HG03095 (cell line): ENCODE measurements around the gene ZDHHC1.

Experiments
- ATAC-seq: cut with Tn5 transposase; IDR thresholded peaks from one replicate; pipeline ENCODE4 v1.9.1; 2021; ENCODE audit warnings: moderate library complexity; ENCODE audit not compliant: unreplicated experiment

The ZDHHC1 gene

GRCh38 chr16:67447508-67448076 is 31.3 kb upstream of the ZDHHC1 start:
- no peak for ATAC-seq

- ATAC-seq = no peak
These were observed 30.8 kb upstream of the ZDHHC1 start for GRCh38 chr16:67446968-67447507.

- ATAC-seq = no peak
These were observed 29.9 kb upstream of the ZDHHC1 start for GRCh38 chr16:67445913-67446907.

GRCh38 chr16:67445441-67445912 is 29.2 kb upstream of the ZDHHC1 start:
- ATAC-seq = no peak

- no peak for ATAC-seq
These were observed 28.8 kb upstream of the ZDHHC1 start for GRCh38 chr16:67445126-67445426.

- no peak for ATAC-seq
These were observed 28.2 kb upstream of the ZDHHC1 start for GRCh38 chr16:67444259-67445125.

GRCh38 chr16:67443265-67443664 is 27.0 kb upstream of the ZDHHC1 start:
- ATAC-seq = no peak

- ATAC-seq = no peak
These were observed 26.4 kb upstream of the ZDHHC1 start for GRCh38 chr16:67442581-67443255.

GRCh38 chr16:67441907-67442306 is 25.6 kb upstream of the ZDHHC1 start:
- no peak for ATAC-seq

GRCh38 chr16:67441271-67441753 is 25.0 kb upstream of the ZDHHC1 start:
- no peak for ATAC-seq

- ATAC-seq = no peak
These were observed 22.6 kb upstream of the ZDHHC1 start for GRCh38 chr16:67438824-67439393.

- no peak for ATAC-seq
These were observed 22.0 kb upstream of the ZDHHC1 start for GRCh38 chr16:67438098-67438791.

- no peak for ATAC-seq
These were observed 21.2 kb upstream of the ZDHHC1 start for GRCh38 chr16:67437513-67437912.

GRCh38 chr16:67436640-67437193 is 20.4 kb upstream of the ZDHHC1 start:
- ATAC-seq = no peak

- ATAC-seq = no peak
These were observed 19.5 kb upstream of the ZDHHC1 start for GRCh38 chr16:67435758-67436164.

GRCh38 chr16:67433131-67433719 is 16.9 kb upstream of the ZDHHC1 start:
- no peak for ATAC-seq

- ATAC-seq = no peak
These were observed 16.2 kb upstream of the ZDHHC1 start for GRCh38 chr16:67432506-67432890.

GRCh38 chr16:67431775-67432505 is 15.7 kb upstream of the ZDHHC1 start:
- ATAC-seq = no peak
